ENCODE data around the gene LYRM1. TPM values are rescaled to one million over a fixed set of nuclear protein-coding genes. Genes with fewer than 3 reads are reported as not detected.

The LYRM1 gene
- total RNA-seq, 4 donors from 2014 or later: 31.3 to 68.3 (median 50.3) TPM

- DNase-seq (ENCODE audit: low spot score) (peak; percentile 48), ATAC-seq (ENCODE audit: low FRiP score) (peak; percentile 89)
- TF ChIP-seq CTCF (IDR thresholded peaks at IDR 0.05): no peak
These were observed 34.3 kb upstream of the LYRM1 start for GRCh38 chr16:20866145-20866772.

GRCh38 chr16:20866801-20867200 lies 33.8 kb upstream of the LYRM1 start:
- TF ChIP-seq CTCF (IDR thresholded peaks at IDR 0.05): no peak
- DNase-seq (ENCODE audit: low spot score) (no peak), ATAC-seq (ENCODE audit: low FRiP score) (no peak)

GRCh38 chr16:20867585-20867984 lies 33.0 kb upstream of the LYRM1 start:
- DNase-seq (ENCODE audit: low spot score) (no peak), ATAC-seq (ENCODE audit: low FRiP score) (no peak)
- TF ChIP-seq CTCF (IDR thresholded peaks at IDR 0.05): no peak

- ATAC-seq (ENCODE audit: low FRiP score) (peak; percentile 67), DNase-seq (ENCODE audit: low spot score) (no peak)
- no peak for TF ChIP-seq CTCF (IDR thresholded peaks at IDR 0.05)
These were observed 31.7 kb upstream of the LYRM1 start for GRCh38 chr16:20868890-20869289.

GRCh38 chr16:20870122-20870820 lies 30.3 kb upstream of the LYRM1 start:
- ATAC-seq (ENCODE audit: low FRiP score) (no peak), DNase-seq (ENCODE audit: low spot score) (no peak)
- no peak for TF ChIP-seq CTCF (IDR thresholded peaks at IDR 0.05)

GRCh38 chr16:20871258-20871657 lies 29.3 kb upstream of the LYRM1 start:
- no peak for ATAC-seq (ENCODE audit: low FRiP score)
- DNase-seq (ENCODE audit: low spot score): no peak
- TF ChIP-seq CTCF (IDR thresholded peaks at IDR 0.05): no peak
